Stimulated activated naive CD8-positive, alpha-beta T cell treated with anti-CD3 and anti-CD28 coated beads, Interleukin-15, Interleukin-2, amounts not matched to agents 100 U/mL and 50 U/mL, for 24 hours (primary cell): ENCODE results near the gene SDK2.

Experiments
- ATAC-seq: fragments of 150-1000 bp; cut with Tn5 transposase; one replicate; pipeline ENCODE4 v1.10.0; 2021
- DNase-seq: peaks from one replicate; pipeline ENCODE4 v3.0.0; 2021

Gene SDK2

GRCh38 chr17:73653810-73654209, 9.6 kb upstream of the SDK2 start:
- no peak for ATAC-seq
- no peak for DNase-seq

GRCh38 chr17:73652886-73653480, 8.7 kb upstream of the SDK2 start:
- no peak for DNase-seq
- no peak for ATAC-seq

- no peak for DNase-seq
- no peak for ATAC-seq
Measured at GRCh38 chr17:73650617-73651200, 6.5 kb upstream of the SDK2 start.

GRCh38 chr17:73650140-73650539, 5.9 kb upstream of the SDK2 start:
- ATAC-seq (peak; percentile 29), DNase-seq (no peak)

GRCh38 chr17:73648974-73649373, 4.7 kb upstream of the SDK2 start:
- ATAC-seq: no peak
- no peak for DNase-seq

GRCh38 chr17:73648543-73648820, 4.2 kb upstream of the SDK2 start:
- DNase-seq (no peak), ATAC-seq (no peak)

- no peak for DNase-seq
- ATAC-seq: no peak
Measured at GRCh38 chr17:73647772-73648542, 3.7 kb upstream of the SDK2 start.

GRCh38 chr17:73647301-73647695, 3.1 kb upstream of the SDK2 start:
- ATAC-seq (no peak), DNase-seq (no peak)

GRCh38 chr17:73646409-73647300, 2.4 kb upstream of the SDK2 start:
- ATAC-seq (no peak), DNase-seq (no peak)

- DNase-seq (peak; percentile 55), ATAC-seq (peak; percentile 58)
Measured at GRCh38 chr17:73645050-73645871, 1.0 kb upstream of the SDK2 start.

GRCh38 chr17:73643852-73644144, 447 bp downstream of the SDK2 start:
- DNase-seq (no peak), ATAC-seq (no peak)

- ATAC-seq: peak; percentile 12
- peak; percentile 36 for DNase-seq
Measured at GRCh38 chr17:73643001-73643851, 1.0 kb downstream of the SDK2 start.

- no peak for DNase-seq
- no peak for ATAC-seq
Measured at GRCh38 chr17:73642659-73643000, 1.6 kb downstream of the SDK2 start.

- ATAC-seq (no peak), DNase-seq (no peak)
Measured at GRCh38 chr17:73641826-73642600, 2.2 kb downstream of the SDK2 start.

- DNase-seq: no peak
- no peak for ATAC-seq
Measured at GRCh38 chr17:73640691-73641090, 3.6 kb downstream of the SDK2 start.

GRCh38 chr17:73639932-73640331, 4.3 kb downstream of the SDK2 start:
- no peak for ATAC-seq

GRCh38 chr17:73639322-73639721, 4.9 kb downstream of the SDK2 start:
- ATAC-seq: no peak
- DNase-seq: no peak

More at GRCh38 chr17:73639932-73640331, 4.3 kb downstream of the SDK2 start:
- DNase-seq: no peak

GRCh38 chr17:73638556-73638955, 5.7 kb downstream of the SDK2 start:
- DNase-seq: no peak
- no peak for ATAC-seq

GRCh38 chr17:73637866-73638265, 6.4 kb downstream of the SDK2 start:
- ATAC-seq (no peak), DNase-seq (no peak)

GRCh38 chr17:73635101-73635817, 9.0 kb downstream of the SDK2 start:
- DNase-seq: no peak
- no peak for ATAC-seq
